Vagina (tissue), 2 donors: ENCODE data around the gene FOXO6. TPM values are rescaled to one million over a fixed set of nuclear protein-coding genes. Genes with fewer than 3 reads are reported as not detected.
A peak's percentile ranks its signal among the peaks of the same experiment; 100 is the strongest.

Source experiments
- DNase-seq, 2 donors: peaks; one replicate each; pipeline ENCODE4 v3.0.0-alpha.2; 2017; ENCODE audit errors: extremely low spot score in 2 of 2
- H3K27ac ChIP-seq: fragments of 200-600 bp; sonication (generic); one replicate; pipeline ENCODE4 v1.5.1; 2019
- H3K27me3 ChIP-seq: fragments of 200-600 bp; sonication (generic); one replicate; pipeline ENCODE4 v1.5.1; 2019
- H3K36me3 ChIP-seq, 2 donors: fragments of 200-600 bp; sonication (generic); one replicate each; pipeline ENCODE4 v1.5.1; 2017 to 2019
- H3K4me1 ChIP-seq: fragments of 200-600 bp; sonication (generic); one replicate; pipeline ENCODE4 v1.5.1; 2019
- H3K4me3 ChIP-seq, 2 donors: fragments of 200-600 bp; sonication (generic); 1 replicate in 1 of 2; 2 replicates in 1 of 2; pipeline ENCODE4 v1.5.1; 2016 to 2019
- H3K9me3 ChIP-seq: fragments of 200-600 bp; sonication (generic); one replicate; pipeline ENCODE4 v1.5.1; 2019
- CTCF ChIP-seq, 3 experiments: fragments of 450-650 bp in 2 of 3; fragments of 200-600 bp in 1 of 3; sonication (generic) in 1 of 3; IDR thresholded peaks; one replicate each; pipeline ENCODE4 v1.5.1; 2017 to 2019; ENCODE audit warnings: antibody characterized with exemption in 3 of 3, mild to moderate bottlenecking in 2 of 3, moderate library complexity in 2 of 3
- POLR2A ChIP-seq, 2 donors: fragments of 450-650 bp; IDR thresholded peaks; one replicate each; pipeline ENCODE4 v1.6.1; 2017; ENCODE audit warnings: antibody characterized with exemption in 2 of 2, mild to moderate bottlenecking in 2 of 2, moderate library complexity in 2 of 2
- POLR2AphosphoS5 ChIP-seq, 2 donors: sonication (generic); formaldehyde crosslinking; IDR thresholded peaks; one replicate each; pipeline ENCODE4 v1.9.0; 2017; ENCODE audit warnings: antibody characterized with exemption in 2 of 2, mild to moderate bottlenecking in 2 of 2, low read depth in 1 of 2; ENCODE audit not compliant: insufficient read depth in 1 of 2
- intact Hi-C: fragments of 100-400 bp; cut with DNase I; formaldehyde crosslinking; loops from one replicate; pipeline ENCODE4 v1.15.1; 2023
- total RNA-seq: library from RNA; depleted of rRNA; stranded (reverse); fragments of >200 nt; gene quantifications from one replicate; pipeline ENCODE4 v1.2.3, GENCODE V29; 2016

FOXO6 gene
- total RNA-seq, 1 donor from 2014 or later = 1.7 TPM

GRCh38 chr1:41351262-41352151 lies 9.7 kb upstream of the FOXO6 start:
- no peaks in the 10 kb centered on the region for H3K27me3 ChIP-seq
- DNase-seq = peak; percentile 32 to 74
- no peak overlapping the region for H3K4me3 ChIP-seq
- no peaks in the 10 kb centered on the region for H3K36me3 ChIP-seq
- no peaks in the 10 kb centered on the region for H3K4me1 ChIP-seq
- intact Hi-C loops = no loop called here
- no peaks in the 10 kb centered on the region for H3K9me3 ChIP-seq
- no peak overlapping the region for H3K27ac ChIP-seq
- TF ChIP-seq CTCF (IDR thresholded peaks at IDR 0.05) (no peak), POLR2A (IDR thresholded peaks at IDR 0.05) (no peak), POLR2AphosphoS5 (IDR thresholded peaks at IDR 0.05; ENCODE audit: insufficient read depth in 1 of 2, low read depth in 1 of 2) (no peak)

- no peaks in the 10 kb centered on the region for H3K27me3 ChIP-seq
- DNase-seq = peak; percentile 32 to 52
- intact Hi-C loops = no loop called here
- H3K27ac ChIP-seq = no peak overlapping the region
- H3K4me3 ChIP-seq = no peak overlapping the region
- no peaks in the 10 kb centered on the region for H3K36me3 ChIP-seq
- no peak for TF ChIP-seq POLR2A (IDR thresholded peaks at IDR 0.05)
- no peak for TF ChIP-seq POLR2AphosphoS5 (IDR thresholded peaks at IDR 0.05; ENCODE audit: insufficient read depth in 1 of 2, low read depth in 1 of 2)
- TF ChIP-seq CTCF (IDR thresholded peaks at IDR 0.05) = no peak
- peaks cover 15% of the 10 kb centered on the region for H3K4me1 ChIP-seq
- H3K9me3 ChIP-seq = no peaks in the 10 kb centered on the region
These were observed 7.5 kb upstream of the FOXO6 start for GRCh38 chr1:41353744-41354143.

GRCh38 chr1:41354956-41355355 lies 6.3 kb upstream of the FOXO6 start:
- no peak overlapping the region for H3K4me3 ChIP-seq
- peaks cover 18% of the 10 kb centered on the region for H3K4me1 ChIP-seq
- DNase-seq = peak; percentile 64 to 70
- intact Hi-C loops = no loop called here
- H3K9me3 ChIP-seq = no peaks in the 10 kb centered on the region
- TF ChIP-seq CTCF (IDR thresholded peaks at IDR 0.05) (no peak), POLR2A (IDR thresholded peaks at IDR 0.05) (no peak), POLR2AphosphoS5 (IDR thresholded peaks at IDR 0.05; ENCODE audit: insufficient read depth in 1 of 2, low read depth in 1 of 2) (no peak)
- H3K27me3 ChIP-seq = no peaks in the 10 kb centered on the region
- H3K36me3 ChIP-seq = no peaks in the 10 kb centered on the region
- H3K27ac ChIP-seq = no peak overlapping the region

GRCh38 chr1:41355356-41355755 lies 5.9 kb upstream of the FOXO6 start:
- H3K4me3 ChIP-seq = no peak overlapping the region
- H3K9me3 ChIP-seq = no peaks in the 10 kb centered on the region
- no peaks in the 10 kb centered on the region for H3K36me3 ChIP-seq
- H3K27ac ChIP-seq = no peak overlapping the region
- intact Hi-C loops = no loop called here
- DNase-seq = peak; percentile 42 to 55
- H3K4me1 ChIP-seq = peaks cover 22% of the 10 kb centered on the region
- no peaks in the 10 kb centered on the region for H3K27me3 ChIP-seq
- no peak for TF ChIP-seq CTCF (IDR thresholded peaks at IDR 0.05)
- TF ChIP-seq POLR2AphosphoS5 (IDR thresholded peaks at IDR 0.05; ENCODE audit: insufficient read depth in 1 of 2, low read depth in 1 of 2) = no peak
- TF ChIP-seq POLR2A (IDR thresholded peaks at IDR 0.05) = no peak

GRCh38 chr1:41355761-41356160 lies 5.5 kb upstream of the FOXO6 start:
- intact Hi-C loops = no loop called here
- Histone ChIP-seq H3K4me3 (no peak overlapping the region), H3K27me3 (no peaks in the 10 kb centered on the region), H3K27ac (no peak overlapping the region), H3K4me1 (peaks cover 25% of the 10 kb centered on the region), H3K9me3 (no peaks in the 10 kb centered on the region), H3K36me3 (no peaks in the 10 kb centered on the region)
- TF ChIP-seq POLR2A (IDR thresholded peaks at IDR 0.05) (no peak), CTCF (IDR thresholded peaks at IDR 0.05) (no peak), POLR2AphosphoS5 (IDR thresholded peaks at IDR 0.05; ENCODE audit: insufficient read depth in 1 of 2, low read depth in 1 of 2) (no peak)
- DNase-seq = peak; percentile 52 to 61
